ENCODE data around the gene FGF22.

The FGF22 gene

DNA sequence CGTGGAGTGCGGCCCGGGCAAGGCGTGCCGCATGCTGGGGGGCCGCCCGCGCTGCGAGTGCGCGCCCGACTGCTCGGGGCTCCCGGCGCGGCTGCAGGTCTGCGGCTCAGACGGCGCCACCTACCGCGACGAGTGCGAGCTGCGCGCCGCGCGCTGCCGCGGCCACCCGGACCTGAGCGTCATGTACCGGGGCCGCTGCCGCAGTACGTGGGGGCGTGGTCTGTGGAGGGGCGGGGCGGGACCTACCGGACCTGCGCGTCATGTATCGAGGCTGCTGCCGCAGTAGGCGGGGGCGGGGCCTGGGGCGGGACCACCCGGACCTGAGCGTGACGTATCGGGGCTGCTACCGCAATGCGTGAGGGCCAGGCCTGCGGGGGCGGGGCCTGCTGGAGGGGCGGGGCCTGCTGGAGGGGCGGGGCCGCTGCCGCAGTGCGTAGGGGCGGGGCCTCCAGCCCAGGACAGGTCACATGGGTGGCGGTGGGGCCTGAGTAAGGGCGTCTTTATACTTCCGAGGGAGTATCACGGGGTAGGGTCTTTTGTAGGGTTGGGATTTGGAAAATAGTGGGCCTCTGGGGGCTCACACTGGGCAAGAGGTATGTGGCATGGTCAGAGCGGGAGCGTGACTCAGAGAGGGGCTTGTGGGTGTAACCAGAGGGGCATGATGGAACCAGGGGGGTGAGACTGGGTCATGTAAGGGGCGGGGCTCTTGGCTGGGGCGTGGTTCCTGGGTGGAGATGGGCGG lies 40.8 kb downstream of the FGF22 start:
- peak; percentile 96 for DNase-seq (ENCODE audit: low spot score)

DNA sequence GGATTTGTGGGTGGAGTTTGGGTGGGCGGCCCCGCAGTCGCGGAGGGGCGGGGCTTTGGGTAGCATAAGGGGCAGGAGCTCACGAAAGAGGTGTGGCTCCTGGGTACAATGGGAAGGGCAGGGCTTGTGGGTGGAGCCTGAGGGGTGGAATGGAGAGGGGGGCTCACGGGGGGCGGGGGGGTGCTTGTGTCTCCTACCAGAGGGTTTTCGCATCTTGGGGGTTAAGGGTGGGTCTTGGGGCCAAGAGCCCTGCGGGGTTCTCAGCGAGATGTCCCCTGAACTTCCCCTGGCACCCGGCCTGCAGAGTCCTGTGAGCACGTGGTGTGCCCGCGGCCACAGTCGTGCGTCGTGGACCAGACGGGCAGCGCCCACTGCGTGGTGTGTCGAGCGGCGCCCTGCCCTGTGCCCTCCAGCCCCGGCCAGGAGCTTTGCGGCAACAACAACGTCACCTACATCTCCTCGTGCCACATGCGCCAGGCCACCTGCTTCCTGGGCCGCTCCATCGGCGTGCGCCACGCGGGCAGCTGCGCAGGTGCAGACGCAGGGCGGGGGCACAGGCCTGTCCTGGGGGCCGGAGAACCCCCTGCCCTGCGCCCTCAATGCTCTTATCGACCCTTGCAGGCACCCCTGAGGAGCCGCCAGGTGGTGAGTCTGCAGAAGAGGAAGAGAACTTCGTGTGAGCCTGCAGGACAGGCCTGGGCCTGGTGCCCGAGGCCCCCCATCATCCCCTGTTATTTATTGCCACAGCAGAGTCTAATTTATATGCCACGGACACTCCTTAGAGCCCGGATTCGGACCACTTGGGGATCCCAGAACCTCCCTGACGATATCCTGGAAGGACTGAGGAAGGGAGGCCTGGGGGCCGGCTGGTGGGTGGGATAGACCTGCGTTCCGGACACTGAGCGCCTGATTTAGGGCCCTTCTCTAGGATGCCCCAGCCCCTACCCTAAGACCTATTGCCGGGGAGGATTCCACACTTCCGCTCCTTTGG lies 41.6 kb downstream of the FGF22 start:
- peak; percentile 88 for DNase-seq (ENCODE audit: low spot score)

DNA sequence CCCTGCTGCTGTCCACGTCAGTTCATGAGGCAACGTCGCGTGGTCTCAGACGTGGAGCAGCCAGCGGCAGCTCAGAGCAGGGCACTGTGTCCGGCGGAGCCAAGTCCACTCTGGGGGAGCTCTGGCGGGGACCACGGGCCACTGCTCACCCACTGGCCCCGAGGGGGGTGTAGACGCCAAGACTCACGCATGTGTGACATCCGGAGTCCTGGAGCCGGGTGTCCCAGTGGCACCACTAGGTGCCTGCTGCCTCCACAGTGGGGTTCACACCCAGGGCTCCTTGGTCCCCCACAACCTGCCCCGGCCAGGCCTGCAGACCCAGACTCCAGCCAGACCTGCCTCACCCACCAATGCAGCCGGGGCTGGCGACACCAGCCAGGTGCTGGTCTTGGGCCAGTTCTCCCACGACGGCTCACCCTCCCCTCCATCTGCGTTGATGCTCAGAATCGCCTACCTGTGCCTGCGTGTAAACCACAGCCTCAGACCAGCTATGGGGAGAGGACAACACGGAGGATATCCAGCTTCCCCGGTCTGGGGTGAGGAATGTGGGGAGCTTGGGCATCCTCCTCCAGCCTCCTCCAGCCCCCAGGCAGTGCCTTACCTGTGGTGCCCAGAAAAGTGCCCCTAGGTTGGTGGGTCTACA lies 43.1 kb downstream of the FGF22 start:
- no peak for DNase-seq (ENCODE audit: low spot score)

DNA sequence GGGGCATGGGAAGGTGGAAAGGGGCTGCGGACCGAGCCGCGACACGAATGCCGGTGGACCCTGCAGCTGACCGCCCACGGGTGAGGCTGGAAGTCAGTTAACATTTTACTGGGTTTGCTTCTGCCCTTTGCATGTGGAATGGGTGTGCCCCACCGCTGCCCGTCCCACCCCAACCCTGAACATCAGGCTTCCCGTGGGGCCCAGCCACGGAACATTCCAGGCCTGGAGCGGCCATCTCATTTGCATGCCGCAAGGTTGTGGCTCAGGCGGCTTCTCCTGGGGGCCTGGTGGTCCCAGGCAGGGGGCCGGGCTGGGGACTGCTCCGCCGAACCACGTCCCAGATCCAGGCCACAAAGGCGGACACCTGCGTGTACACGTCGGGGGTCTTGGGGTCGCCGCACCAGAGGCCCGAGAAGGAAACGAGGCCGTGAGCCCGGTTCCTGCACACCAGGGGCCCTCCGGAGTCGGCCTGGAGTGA lies 45.8 kb downstream of the FGF22 start:
- no peak for DNase-seq (ENCODE audit: low spot score)

DNA sequence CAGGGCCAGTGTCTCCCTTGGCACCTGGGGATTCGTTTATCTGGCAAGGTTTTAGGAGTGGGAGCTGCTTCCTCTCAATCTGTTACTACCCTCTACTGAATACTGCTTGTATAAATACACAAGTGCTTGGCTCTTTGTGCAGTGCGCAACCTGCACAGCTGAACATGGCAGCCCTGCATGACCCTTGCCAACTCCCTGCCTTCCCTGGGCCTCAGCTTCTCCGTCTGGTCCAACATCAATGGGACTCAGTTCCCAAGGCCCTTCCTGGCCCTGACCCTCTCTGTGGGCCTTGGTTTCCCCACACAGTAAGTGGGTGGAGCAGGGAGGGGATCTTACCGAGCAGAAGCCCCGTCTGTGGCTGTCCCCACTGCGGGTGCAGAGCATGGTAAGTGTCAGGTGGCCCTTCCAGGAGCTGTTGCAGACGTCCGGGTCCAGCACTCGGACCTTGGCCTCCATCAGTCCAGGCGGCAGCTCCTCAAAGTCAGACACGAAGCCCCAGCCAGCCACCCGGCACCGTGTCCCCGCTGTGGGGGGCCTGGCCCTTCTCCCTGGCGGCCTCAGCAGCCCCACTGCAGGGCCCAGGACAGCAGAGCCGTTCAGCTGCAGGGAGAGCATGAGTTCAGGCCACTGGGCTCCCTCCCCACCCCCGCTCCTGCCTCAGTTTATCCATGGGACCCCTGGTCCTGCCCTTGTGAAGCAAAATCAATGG lies 47.1 kb downstream of the FGF22 start:
- DNase-seq (ENCODE audit: low spot score), result no peak

DNA sequence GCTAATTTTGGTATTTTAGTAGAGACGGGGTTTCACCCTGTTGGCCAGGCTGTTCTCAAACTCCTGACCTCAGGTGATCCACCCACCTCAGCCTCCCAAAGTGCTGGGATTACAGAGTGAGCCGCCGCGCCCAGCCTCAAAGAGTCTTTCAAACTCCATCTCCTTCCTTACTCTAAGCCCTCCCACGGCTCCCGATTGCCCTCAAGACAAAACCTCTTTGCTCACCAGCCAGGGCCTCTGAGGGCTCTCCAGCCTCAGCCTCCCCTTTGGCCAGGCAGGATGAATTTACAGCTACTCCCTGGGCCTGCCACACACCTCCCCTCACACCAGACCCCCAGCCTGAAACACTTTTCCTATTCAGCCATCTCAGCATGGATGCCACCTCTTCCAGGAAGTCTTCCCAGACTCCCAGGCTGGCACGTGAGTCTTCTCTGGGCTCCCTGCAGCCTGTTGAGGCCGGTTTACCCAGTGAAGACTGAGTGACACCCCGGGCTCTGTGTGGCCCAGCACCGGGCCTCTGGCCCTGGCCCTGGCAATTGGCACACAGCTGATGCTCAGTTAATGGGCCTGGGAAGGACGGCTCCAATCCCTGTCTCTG lies 48.0 kb downstream of the FGF22 start:
- no peak for DNase-seq (ENCODE audit: low spot score)

DNA sequence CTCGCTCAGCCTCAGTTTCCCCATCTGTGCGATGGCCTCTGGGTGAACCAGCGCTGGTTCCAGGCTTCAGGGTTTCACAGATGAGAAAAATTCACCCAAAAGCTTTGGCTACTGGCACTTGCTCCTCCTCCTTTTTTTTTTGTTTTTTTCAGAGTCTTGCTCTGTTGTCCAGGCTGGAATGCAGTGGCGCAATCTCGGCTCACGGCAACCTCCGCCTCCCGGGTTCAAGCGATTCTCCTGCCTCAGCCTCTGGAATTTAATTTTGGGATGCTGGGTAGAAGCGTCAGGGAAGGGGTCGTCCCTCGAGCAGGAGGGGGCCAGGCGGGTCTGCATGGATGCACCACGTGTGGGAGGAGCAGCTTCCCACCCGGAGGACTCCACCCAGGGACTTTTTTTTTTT lies 48.5 kb downstream of the FGF22 start:
- DNase-seq (ENCODE audit: low spot score), result no peak

DNA sequence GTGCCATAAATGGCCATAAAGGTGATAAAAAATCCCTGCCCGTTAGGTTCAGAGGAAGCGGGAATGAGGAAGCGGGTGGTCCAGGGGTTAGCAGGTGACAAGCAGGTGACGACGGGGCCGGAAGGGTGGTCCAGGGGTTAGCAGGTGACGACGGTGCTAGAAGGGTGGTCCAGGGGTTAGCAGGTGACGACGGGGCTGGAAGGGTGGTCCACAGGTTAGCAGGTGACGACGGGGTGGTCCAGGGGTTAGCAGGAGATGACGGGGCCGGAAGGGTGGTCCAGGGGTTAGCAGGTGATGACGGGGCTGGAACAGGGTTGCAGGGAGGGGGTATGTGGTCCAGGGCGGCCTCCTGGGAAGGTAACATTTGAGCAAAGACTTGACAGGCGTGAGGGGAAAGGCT lies 49.3 kb downstream of the FGF22 start:
- DNase-seq (ENCODE audit: low spot score), result no peak

DNA sequence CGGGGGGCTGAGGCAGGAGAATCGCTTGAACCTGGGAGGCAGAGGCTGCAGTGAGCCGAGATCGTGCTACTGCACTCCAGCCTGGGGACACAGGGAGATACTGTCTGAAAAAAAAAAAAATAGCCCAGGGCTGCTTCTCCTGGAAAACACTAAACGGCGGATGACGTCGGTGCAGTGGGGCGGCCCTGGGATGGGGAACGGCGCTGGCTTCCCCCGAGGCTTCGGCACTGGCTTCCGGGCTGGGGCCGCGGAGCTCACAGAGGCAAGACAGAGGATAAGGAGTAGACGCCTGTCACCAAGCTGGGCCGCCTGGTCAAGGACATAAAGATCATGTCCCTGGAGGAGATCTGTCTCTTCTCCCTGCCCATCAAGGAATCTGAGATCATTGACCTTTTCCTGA lies 50.5 kb downstream of the FGF22 start:
- no peak for DNase-seq (ENCODE audit: low spot score)
